Aorta (tissue), 5 donors: ENCODE results near the gene GARRE1. TPM values are rescaled to one million over a fixed set of nuclear protein-coding genes. Genes with fewer than 3 reads are reported as not detected.
A peak's percentile ranks its signal among the peaks of the same experiment; 100 is the strongest.

Experiments used
- ATAC-seq: fragments of 200-7000 bp; cut with Tn5 transposase; one replicate; pipeline ENCODE4 v1.9.1; 2022; ENCODE audit warnings: moderate library complexity; ENCODE audit not compliant: low FRiP score
- DNase-seq, 2 donors: peaks; one replicate each; pipeline ENCODE4 v3.0.0-alpha.2; 2020
- H3K27ac ChIP-seq, 2 donors: one replicate each; pipeline ENCODE4 v1.5.1; 2013; ENCODE audit warnings: low read length in 2 of 2, mild to moderate bottlenecking in 2 of 2, moderate library complexity in 2 of 2, control low read depth in 1 of 2, inconsistent platforms in 1 of 2, low read depth in 1 of 2
- H3K27me3 ChIP-seq, 2 donors: one replicate each; pipeline ENCODE4 v1.6.1; 2013; ENCODE audit warnings: control low read depth in 1 of 2, low read length in 1 of 2, mild to moderate bottlenecking in 1 of 2, moderate library complexity in 1 of 2; ENCODE audit not compliant: insufficient read depth in 2 of 2, control insufficient read depth in 1 of 2
- H3K36me3 ChIP-seq, 2 donors: one replicate each; pipeline ENCODE4 v1.6.1; 2013; ENCODE audit warnings: control low read depth in 1 of 2, low read length in 1 of 2, mild to moderate bottlenecking in 1 of 2; ENCODE audit not compliant: insufficient read depth in 2 of 2, control insufficient read depth in 1 of 2
- H3K4me1 ChIP-seq, 2 donors: one replicate each; pipeline ENCODE4 v1.6.1; 2013; ENCODE audit warnings: low read length in 2 of 2, control low read depth in 1 of 2, mild to moderate bottlenecking in 1 of 2, moderate library complexity in 1 of 2; ENCODE audit not compliant: insufficient read depth in 2 of 2, control insufficient read depth in 1 of 2
- H3K4me3 ChIP-seq, 2 donors: one replicate each; pipeline ENCODE4 v1.5.1; 2013; ENCODE audit warnings: low read length in 2 of 2, control low read depth in 1 of 2, mild to moderate bottlenecking in 1 of 2
- H3K9me3 ChIP-seq: one replicate; pipeline ENCODE4 v1.6.1; 2013; ENCODE audit warnings: mild to moderate bottlenecking, low read length; ENCODE audit not compliant: control insufficient read depth
- WGBS, 2 donors: extraction: QIAGEN DNeasy Blood & Tissue Kit; methylation state at CpG; one replicate each; pipeline ENCODE4 v1.1.7; 2013; 5-methylcytosine and 5-hydroxymethylcytosine counted together
- intact Hi-C, 2 donors: fragments of 100-400 bp; cut with DNase I; formaldehyde crosslinking; loops; one replicate each; pipeline versions ENCODE4 v1.14.2 to v1.15.0; 2022
- polyA plus RNA-seq, 2 donors: library from polyadenylated mRNA; stranded (reverse); fragments of 200-250 nt; gene quantifications; one replicate each; pipeline ENCODE4 v1.2.3, GENCODE V29; 2013
- total RNA-seq, 2 donors: library from RNA; stranded (reverse); fragmentation: NEBNext Ultra II Directional; extraction: Animal tissue kit (Norgen Biotek cat#: 25700); gene quantifications; one replicate each; pipeline ENCODE4 v1.2.1, GENCODE V29; 2021
- donor health status: healthy with polysubstance abuse.
- donor health status: Bipolar disorder and iron deficiency.
- donor health status: DM: no; HTN: no; CAD: no.
- donor health status: DM: no; HTN: no; CAD: no.
- donor health status: DM: yes; HTN: yes; CAD: no.

Gene GARRE1
- total and polyA plus RNA-seq, 4 donors, result 3.0 to 73.2 (median 30.1) TPM

- ATAC-seq, result no peak
- no peaks in the 10 kb centered on the region for H3K36me3 ChIP-seq
- H3K4me3 ChIP-seq, result no peak overlapping the region
- peaks cover 4 to 7% of the 10 kb centered on the region in 2 donors for H3K4me1 ChIP-seq
- H3K27ac ChIP-seq, result no peak overlapping the region
- no peaks in the 10 kb centered on the region for H3K27me3 ChIP-seq
- intact Hi-C loops, result no loop called here
- DNase-seq, result no peak
- H3K9me3 ChIP-seq, result no peaks in the 10 kb centered on the region
- WGBS, 2 donors, result 66 to 68% methylated on average over 6 of the region's 6 CpGs
Measured at GRCh38 chr19:34261334-34262109, 7.2 kb downstream of the GARRE1 start.

GRCh38 chr19:34263745-34264237 is 9.4 kb downstream of the GARRE1 start:
- H3K9me3 ChIP-seq, result no peaks in the 10 kb centered on the region
- DNase-seq (no peak), ATAC-seq (no peak)
- no peaks in the 10 kb centered on the region for H3K36me3 ChIP-seq
- no peak overlapping the region for H3K4me3 ChIP-seq
- peaks cover 5 to 6% of the 10 kb centered on the region in 2 donors for H3K4me1 ChIP-seq
- H3K27ac ChIP-seq, result peak overlapping the region in 1 of 2 donors; percentile 3
- intact Hi-C loops, result no loop called here
- H3K27me3 ChIP-seq, result no peaks in the 10 kb centered on the region
- WGBS, 2 donors, result 75 to 78% methylated on average over 8 of the region's 8 CpGs

- intact Hi-C loops, result no loop called here
- no peak for DNase-seq
- Histone ChIP-seq H3K4me1 (peaks cover 4 to 5% of the 10 kb centered on the region in 2 donors), H3K36me3 (no peaks in the 10 kb centered on the region), H3K4me3 (no peak overlapping the region), H3K9me3 (no peaks in the 10 kb centered on the region), H3K27me3 (no peaks in the 10 kb centered on the region), H3K27ac (peak overlapping the region in 1 of 2 donors; percentile 37)
- peak; percentile 10 for ATAC-seq
- 50 to 65% methylated on average over 6 of the region's 6 CpGs for WGBS, 2 donors
Measured at GRCh38 chr19:34265221-34265650, 10.9 kb downstream of the GARRE1 start.

- WGBS, 2 donors, result 32 to 40% methylated on average over 8 of the region's 8 CpGs
- peaks cover 4% of the 10 kb centered on the region in 2 donors for H3K4me1 ChIP-seq
Measured at GRCh38 chr19:34269081-34269480, 14.7 kb downstream of the GARRE1 start.

GRCh38 chr19:34269489-34269888 is 15.1 kb downstream of the GARRE1 start:
- WGBS, 2 donors, result 20 to 32% methylated on average over 2 of the region's 2 CpGs
- intact Hi-C loops, result no loop called here
- Histone ChIP-seq H3K36me3 (no peaks in the 10 kb centered on the region), H3K9me3 (no peaks in the 10 kb centered on the region), H3K4me1 (peaks cover 4 to 6% of the 10 kb centered on the region in 2 donors), H3K4me3 (no peak overlapping the region), H3K27ac (peak overlapping the region; percentile 38 to 97), H3K27me3 (no peaks in the 10 kb centered on the region)
- ATAC-seq (no peak), DNase-seq (no peak)

More at GRCh38 chr19:34269081-34269480, 14.7 kb downstream of the GARRE1 start:
- Histone ChIP-seq H3K4me3 (no peak overlapping the region), H3K9me3 (no peaks in the 10 kb centered on the region), H3K27ac (peak overlapping the region; percentile 23 to 87), H3K36me3 (no peaks in the 10 kb centered on the region), H3K27me3 (no peaks in the 10 kb centered on the region)
- intact Hi-C loops, result no loop called here
- ATAC-seq (no peak), DNase-seq (no peak)

- H3K4me1 ChIP-seq, result peaks cover 5 to 7% of the 10 kb centered on the region in 2 donors
- no peaks in the 10 kb centered on the region for H3K36me3 ChIP-seq
- intact Hi-C loops, result loop anchor here in 1 of 2 donors (10.0 kb wide), 1 partner anchor 65 kb away; no protein-coding TSS in a partner anchor
- DNase-seq (peak; percentile 80 to 81), ATAC-seq (peak; percentile 76)
- no peaks in the 10 kb centered on the region for H3K27me3 ChIP-seq
- H3K4me3 ChIP-seq, result no peak overlapping the region
- H3K9me3 ChIP-seq, result no peaks in the 10 kb centered on the region
- WGBS, 2 donors, result 7 to 12% methylated on average over 5 of the region's 5 CpGs
- H3K27ac ChIP-seq, result peak overlapping the region; percentile 87 to 97
Measured at GRCh38 chr19:34269968-34270621, 15.7 kb downstream of the GARRE1 start.

- ATAC-seq, result no peak
- 35 to 40% methylated on average over 4 of the region's 4 CpGs for WGBS, 2 donors
- no peak overlapping the region for H3K27ac ChIP-seq
Measured at GRCh38 chr19:34273121-34273520, 18.8 kb downstream of the GARRE1 start.

GRCh38 chr19:34274284-34274826 is 20.0 kb downstream of the GARRE1 start:
- Histone ChIP-seq H3K36me3 (no peaks in the 10 kb centered on the region), H3K27ac (peak overlapping the region; percentile 84 to 93), H3K4me3 (no peak overlapping the region), H3K9me3 (no peaks in the 10 kb centered on the region), H3K4me1 (peaks cover 3 to 7% of the 10 kb centered on the region in 2 donors), H3K27me3 (no peaks in the 10 kb centered on the region)
- WGBS, 2 donors, result 60 to 65% methylated on average over 7 of the region's 7 CpGs
- intact Hi-C loops, result loop anchor here in 1 of 2 donors (10.0 kb wide), 1 partner anchor 60 kb away; no protein-coding TSS in a partner anchor
- DNase-seq (no peak), ATAC-seq (no peak)

More at GRCh38 chr19:34273121-34273520, 18.8 kb downstream of the GARRE1 start:
- intact Hi-C loops, result loop anchor here in 1 of 2 donors (10.0 kb wide), 1 partner anchor 62 kb away; no protein-coding TSS in a partner anchor
- Histone ChIP-seq H3K27me3 (no peaks in the 10 kb centered on the region), H3K36me3 (no peaks in the 10 kb centered on the region), H3K9me3 (no peaks in the 10 kb centered on the region), H3K4me1 (peaks cover 5 to 7% of the 10 kb centered on the region in 2 donors), H3K4me3 (no peak overlapping the region)
- DNase-seq, result no peak
